Measurements from ENCODE around the gene FRMD4A.

Gene FRMD4A

DNA sequence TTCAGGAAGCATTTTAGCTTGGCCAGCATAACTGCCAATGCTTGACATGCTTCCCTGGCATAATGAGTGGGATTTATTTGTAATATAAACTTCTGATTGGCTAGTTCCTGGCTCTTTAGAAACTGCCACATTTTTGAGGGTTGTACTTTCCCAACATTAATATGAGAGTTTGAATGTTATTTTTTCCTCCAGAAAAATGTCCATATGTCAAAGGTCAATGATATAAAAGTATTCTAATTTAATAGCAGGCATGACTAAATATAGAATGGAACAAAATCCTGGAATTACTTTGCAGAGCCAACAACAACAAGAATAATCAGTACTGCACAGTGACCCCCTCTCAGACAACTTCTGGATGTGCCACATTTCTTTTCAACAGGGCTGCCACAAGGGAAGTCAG is 391.3 kb downstream of the FRMD4A start:
- Histone ChIP-seq H3K4me3 (ENCODE audit: severe bottlenecking) (no peak overlapping the region), H3K4me1 (ENCODE audit: insufficient read depth, poor library complexity, severe bottlenecking) (no peaks in the 10 kb centered on the region), H3K27ac (ENCODE audit: poor library complexity, severe bottlenecking) (no peak overlapping the region), H3K27me3 (ENCODE audit: insufficient read depth, poor library complexity, severe bottlenecking) (no peaks in the 10 kb centered on the region), H3K9me3 (ENCODE audit: severe bottlenecking) (no peaks in the 10 kb centered on the region), H3K36me3 (ENCODE audit: low read depth) (no peaks in the 10 kb centered on the region)
- DNase-seq (ENCODE audit: low spot score) (no peak), ATAC-seq (ENCODE audit: low read depth) (no peak)
- TF ChIP-seq, protein P1, sequence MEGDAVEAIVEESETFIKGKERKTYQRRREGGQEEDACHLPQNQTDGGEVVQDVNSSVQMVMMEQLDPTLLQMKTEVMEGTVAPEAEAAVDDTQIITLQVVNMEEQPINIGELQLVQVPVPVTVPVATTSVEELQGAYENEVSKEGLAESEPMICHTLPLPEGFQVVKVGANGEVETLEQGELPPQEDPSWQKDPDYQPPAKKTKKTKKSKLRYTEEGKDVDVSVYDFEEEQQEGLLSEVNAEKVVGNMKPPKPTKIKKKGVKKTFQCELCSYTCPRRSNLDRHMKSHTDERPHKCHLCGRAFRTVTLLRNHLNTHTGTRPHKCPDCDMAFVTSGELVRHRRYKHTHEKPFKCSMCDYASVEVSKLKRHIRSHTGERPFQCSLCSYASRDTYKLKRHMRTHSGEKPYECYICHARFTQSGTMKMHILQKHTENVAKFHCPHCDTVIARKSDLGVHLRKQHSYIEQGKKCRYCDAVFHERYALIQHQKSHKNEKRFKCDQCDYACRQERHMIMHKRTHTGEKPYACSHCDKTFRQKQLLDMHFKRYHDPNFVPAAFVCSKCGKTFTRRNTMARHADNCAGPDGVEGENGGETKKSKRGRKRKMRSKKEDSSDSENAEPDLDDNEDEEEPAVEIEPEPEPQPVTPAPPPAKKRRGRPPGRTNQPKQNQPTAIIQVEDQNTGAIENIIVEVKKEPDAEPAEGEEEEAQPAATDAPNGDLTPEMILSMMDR (IDR thresholded peaks at IDR 0.05; ENCODE audit: poor library complexity, severe bottlenecking) = no peak

DNA sequence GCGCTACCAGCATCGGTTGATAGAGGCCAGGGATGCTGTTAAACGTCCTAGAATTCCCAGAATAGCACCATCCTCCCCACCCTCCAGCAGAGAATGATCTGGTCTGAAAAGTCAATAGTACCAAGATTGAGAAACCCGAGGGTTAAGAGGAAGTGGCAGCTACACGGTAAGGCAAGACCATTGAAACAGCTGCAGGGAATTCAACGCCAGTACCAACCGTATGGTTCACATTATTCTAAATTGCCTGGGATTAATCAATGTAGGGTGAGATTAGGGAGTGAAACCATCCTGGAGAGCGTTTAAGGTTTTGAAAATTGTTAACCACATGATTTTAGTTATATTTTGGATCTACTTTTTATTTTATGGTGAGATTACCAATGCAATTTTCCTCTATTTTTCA is 391.8 kb downstream of the FRMD4A start:
- no peak overlapping the region for H3K27ac ChIP-seq (ENCODE audit: poor library complexity, severe bottlenecking)
- H3K9me3 ChIP-seq (ENCODE audit: severe bottlenecking) = no peaks in the 10 kb centered on the region
- TF ChIP-seq, protein P1 (IDR thresholded peaks at IDR 0.05; ENCODE audit: poor library complexity, severe bottlenecking) = no peak
- H3K27me3 ChIP-seq (ENCODE audit: insufficient read depth, poor library complexity, severe bottlenecking) = no peaks in the 10 kb centered on the region
- H3K4me1 ChIP-seq (ENCODE audit: insufficient read depth, poor library complexity, severe bottlenecking) = no peaks in the 10 kb centered on the region
- ATAC-seq (ENCODE audit: low read depth) (no peak), DNase-seq (ENCODE audit: low spot score) (no peak)
- H3K4me3 ChIP-seq (ENCODE audit: severe bottlenecking) = no peak overlapping the region
- H3K36me3 ChIP-seq (ENCODE audit: low read depth) = no peaks in the 10 kb centered on the region

DNA sequence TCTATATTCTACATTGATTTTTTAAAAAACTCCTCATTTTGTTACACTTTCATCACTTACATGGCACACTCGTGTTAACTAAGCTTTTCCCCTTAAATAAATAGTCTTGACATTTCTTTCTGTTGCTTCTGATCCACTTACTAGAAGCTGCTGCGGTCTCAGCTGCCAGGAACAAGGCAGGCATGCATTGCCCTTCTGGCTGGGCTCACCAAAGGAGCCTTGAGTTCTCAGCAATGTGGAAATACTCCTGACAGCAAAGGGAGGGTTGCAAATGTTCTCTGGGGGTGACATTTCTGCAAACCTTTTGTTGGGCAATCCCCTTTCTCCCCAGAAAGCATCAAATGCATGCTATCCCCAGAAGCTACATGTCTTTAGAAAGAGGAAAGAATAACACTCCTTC is 393.9 kb downstream of the FRMD4A start:
- no peak for ATAC-seq (ENCODE audit: low read depth)
- Histone ChIP-seq H3K27me3 (ENCODE audit: insufficient read depth, poor library complexity, severe bottlenecking) (no peaks in the 10 kb centered on the region), H3K9me3 (ENCODE audit: severe bottlenecking) (no peaks in the 10 kb centered on the region), H3K4me1 (ENCODE audit: insufficient read depth, poor library complexity, severe bottlenecking) (no peaks in the 10 kb centered on the region), H3K4me3 (ENCODE audit: severe bottlenecking) (no peak overlapping the region), H3K36me3 (ENCODE audit: low read depth) (no peaks in the 10 kb centered on the region), H3K27ac (ENCODE audit: poor library complexity, severe bottlenecking) (no peak overlapping the region)
- no peak for DNase-seq (ENCODE audit: low spot score)
- TF ChIP-seq, protein P1 (IDR thresholded peaks at IDR 0.05; ENCODE audit: poor library complexity, severe bottlenecking) = no peak

DNA sequence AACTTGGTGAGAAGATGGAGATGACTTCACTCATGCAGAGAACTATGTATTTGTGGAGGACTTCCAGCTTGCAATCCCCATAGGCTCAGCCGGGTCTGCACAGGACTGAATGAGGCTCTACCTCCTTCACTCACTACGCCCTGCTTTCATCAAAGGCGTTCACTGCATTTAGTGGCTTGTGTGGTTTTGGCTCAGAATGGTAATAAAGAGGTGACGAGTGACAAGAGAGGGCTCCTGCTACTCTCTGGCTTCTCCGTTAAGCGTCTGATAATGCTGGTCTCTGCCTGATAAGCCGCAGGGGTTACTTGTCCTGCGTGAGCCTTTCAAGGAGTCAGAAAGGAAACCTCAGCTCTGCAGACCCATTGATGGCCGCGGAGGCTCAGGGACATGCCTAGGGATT is 400.6 kb downstream of the FRMD4A start:
- H3K36me3 ChIP-seq (ENCODE audit: low read depth) = no peaks in the 10 kb centered on the region
- ATAC-seq (ENCODE audit: low read depth) (no peak), DNase-seq (ENCODE audit: low spot score) (no peak)
- no peaks in the 10 kb centered on the region for H3K4me1 ChIP-seq (ENCODE audit: insufficient read depth, poor library complexity, severe bottlenecking)
- TF ChIP-seq, protein P1 (IDR thresholded peaks at IDR 0.05; ENCODE audit: poor library complexity, severe bottlenecking) = no peak
- H3K9me3 ChIP-seq (ENCODE audit: severe bottlenecking) = no peaks in the 10 kb centered on the region
- H3K27ac ChIP-seq (ENCODE audit: poor library complexity, severe bottlenecking) = no peak overlapping the region
- H3K27me3 ChIP-seq (ENCODE audit: insufficient read depth, poor library complexity, severe bottlenecking) = no peaks in the 10 kb centered on the region
- no peak overlapping the region for H3K4me3 ChIP-seq (ENCODE audit: severe bottlenecking)

DNA sequence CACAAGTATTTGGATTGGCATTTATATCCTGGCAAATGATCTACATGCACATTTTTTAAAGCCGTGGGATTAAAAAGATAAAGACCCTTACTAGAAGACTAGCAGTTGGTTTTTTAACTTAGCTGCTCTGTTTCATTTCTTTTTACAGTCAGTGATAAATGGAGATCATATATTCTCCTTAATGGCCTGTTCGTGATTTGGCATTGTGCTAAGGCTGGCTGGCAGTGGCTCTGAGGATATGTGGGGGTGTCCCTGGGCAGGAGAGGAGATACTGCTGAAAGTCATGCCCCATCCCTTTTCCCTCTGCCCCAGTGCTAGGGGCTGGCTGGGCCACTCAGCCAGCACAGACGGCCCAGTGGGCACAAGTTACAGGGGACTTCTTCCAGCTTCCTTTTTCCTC is 402.3 kb downstream of the FRMD4A start:
- Histone ChIP-seq H3K27me3 (ENCODE audit: insufficient read depth, poor library complexity, severe bottlenecking) (no peaks in the 10 kb centered on the region), H3K4me1 (ENCODE audit: insufficient read depth, poor library complexity, severe bottlenecking) (peaks cover 7% of the 10 kb centered on the region), H3K9me3 (ENCODE audit: severe bottlenecking) (no peaks in the 10 kb centered on the region), H3K4me3 (ENCODE audit: severe bottlenecking) (no peak overlapping the region), H3K27ac (ENCODE audit: poor library complexity, severe bottlenecking) (no peak overlapping the region), H3K36me3 (ENCODE audit: low read depth) (no peaks in the 10 kb centered on the region)
- TF ChIP-seq, protein P1 (IDR thresholded peaks at IDR 0.05; ENCODE audit: poor library complexity, severe bottlenecking) = no peak
- DNase-seq (ENCODE audit: low spot score) (no peak), ATAC-seq (ENCODE audit: low read depth) (no peak)
